ENCODE results near the gene MZB1.
"Not testable (repeated sequence)": the region's sequence is repeated elsewhere in the genome, so short reads cannot be mapped to it uniquely, and the experiment has no call there.

Gene MZB1

DNA sequence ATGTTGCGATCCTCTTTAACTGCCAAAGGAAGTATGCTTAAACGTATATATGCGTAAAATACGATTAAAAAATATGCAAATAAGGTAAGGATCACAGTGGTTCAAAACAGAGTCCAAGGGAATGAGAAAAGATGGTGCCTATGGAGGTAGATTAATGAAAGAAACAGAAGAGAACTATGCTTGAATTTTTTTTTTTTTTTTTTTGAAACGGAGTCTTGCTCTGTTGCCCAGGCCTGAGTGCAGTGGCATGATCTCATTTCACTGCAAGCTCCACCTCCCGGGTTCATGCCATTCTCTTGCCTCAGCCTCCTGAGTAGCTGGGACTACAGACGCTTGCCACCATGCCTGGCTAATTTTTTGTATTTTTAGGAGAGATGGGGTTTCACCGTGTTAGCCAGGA, 44.3 kb downstream of the MZB1 start:
- not testable (repeated sequence) for H3K4me3 ChIP-seq (ENCODE audit: extremely low read depth, insufficient read depth, low read length, poor library complexity, severe bottlenecking); H3K27ac ChIP-seq (ENCODE audit: low read depth, low read length, severe bottlenecking); H3K9me3 ChIP-seq (ENCODE audit: control insufficient read depth, low read length); H3K4me1 ChIP-seq (ENCODE audit: control insufficient read depth, insufficient read depth, low read length, poor library complexity, severe bottlenecking)
- WGBS, 2 experiments (ENCODE audit: insufficient coverage in 2 of 2): 94 to 98% methylated on average over 4 to 5 of the region's 8 CpGs
- peaks cover 59% of the 10 kb centered on the region for H3K36me3 ChIP-seq (ENCODE audit: control insufficient read depth, insufficient read depth, low read length)

DNA sequence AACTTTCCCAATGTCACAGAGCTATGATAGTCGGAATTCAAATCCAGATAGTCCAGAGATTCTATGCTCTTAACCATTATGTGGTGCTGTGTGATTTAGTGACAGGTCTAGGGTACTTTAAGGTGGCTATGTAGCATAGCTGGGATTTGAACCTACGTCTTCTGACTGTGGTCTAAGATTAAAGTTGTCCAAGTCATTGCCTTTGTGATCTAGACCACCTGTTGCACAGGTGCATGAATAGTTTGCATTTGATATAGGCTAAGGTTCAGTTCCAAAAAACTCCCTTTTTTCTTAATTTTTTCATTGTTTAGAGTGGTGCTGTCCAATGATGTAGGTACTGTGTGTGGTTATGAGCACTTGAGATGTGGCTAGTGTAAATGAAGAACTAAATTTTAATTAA, 45.5 kb downstream of the MZB1 start:
- Histone ChIP-seq H3K27ac (ENCODE audit: low read depth, low read length, severe bottlenecking) (no peak overlapping the region), H3K4me3 (ENCODE audit: extremely low read depth, insufficient read depth, low read length, poor library complexity, severe bottlenecking) (no peak overlapping the region), H3K9me3 (ENCODE audit: control insufficient read depth, low read length) (no peaks in the 10 kb centered on the region), H3K36me3 (ENCODE audit: control insufficient read depth, insufficient read depth, low read length) (peaks cover 57% of the 10 kb centered on the region), H3K4me1 (ENCODE audit: control insufficient read depth, insufficient read depth, low read length, poor library complexity, severe bottlenecking) (peaks cover 3% of the 10 kb centered on the region)
- 97 to 100% methylated on average over 2 of the region's 2 CpGs for WGBS, 2 experiments (ENCODE audit: insufficient coverage in 2 of 2)

DNA sequence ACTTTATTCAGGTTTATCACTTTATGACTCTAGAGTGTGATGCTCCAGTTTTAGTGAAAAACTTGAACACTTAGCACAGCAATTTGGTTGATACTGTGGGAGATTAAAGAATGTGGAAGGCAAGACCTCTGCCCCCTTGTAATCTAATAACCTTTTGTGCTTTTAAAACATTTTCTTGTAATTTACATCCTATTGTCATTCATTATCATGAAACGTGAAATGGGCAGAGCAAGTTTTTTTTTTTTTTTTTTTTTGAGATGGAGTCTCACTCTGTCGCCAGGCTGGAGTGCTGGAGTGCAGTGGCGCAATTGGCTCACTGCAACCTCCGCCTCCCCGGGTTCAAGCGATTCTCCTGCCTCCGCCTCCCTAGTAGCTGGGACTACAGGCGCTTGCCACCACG, 46.2 kb downstream of the MZB1 start:
- peak overlapping the region; percentile 95 for H3K4me3 ChIP-seq (ENCODE audit: extremely low read depth, insufficient read depth, low read length, poor library complexity, severe bottlenecking)
- no peaks in the 10 kb centered on the region for H3K9me3 ChIP-seq (ENCODE audit: control insufficient read depth, low read length)
- peaks cover 3% of the 10 kb centered on the region for H3K4me1 ChIP-seq (ENCODE audit: control insufficient read depth, insufficient read depth, low read length, poor library complexity, severe bottlenecking)
- WGBS, 2 experiments (ENCODE audit: insufficient coverage in 2 of 2): 87 to 93% methylated on average over 4 to 8 of the region's 9 CpGs
- no peak overlapping the region for H3K27ac ChIP-seq (ENCODE audit: low read depth, low read length, severe bottlenecking)
- H3K36me3 ChIP-seq (ENCODE audit: control insufficient read depth, insufficient read depth, low read length): peaks cover 51% of the 10 kb centered on the region

GRCh38 chr5:139342423-139342723, 47.3 kb downstream of the MZB1 start:
- H3K36me3 ChIP-seq (ENCODE audit: control insufficient read depth, insufficient read depth, low read length): peaks cover 42% of the 10 kb centered on the region
- peaks cover 3% of the 10 kb centered on the region for H3K4me1 ChIP-seq (ENCODE audit: control insufficient read depth, insufficient read depth, low read length, poor library complexity, severe bottlenecking)
- H3K27ac ChIP-seq (ENCODE audit: low read depth, low read length, severe bottlenecking): peak overlapping the region; percentile 100
- 0 to 5% methylated on average over 6 to 7 of the region's 16 CpGs for WGBS, 2 experiments (ENCODE audit: insufficient coverage in 2 of 2)
- no peaks in the 10 kb centered on the region for H3K9me3 ChIP-seq (ENCODE audit: control insufficient read depth, low read length)
- peak overlapping the region; percentile 95 for H3K4me3 ChIP-seq (ENCODE audit: extremely low read depth, insufficient read depth, low read length, poor library complexity, severe bottlenecking)

DNA sequence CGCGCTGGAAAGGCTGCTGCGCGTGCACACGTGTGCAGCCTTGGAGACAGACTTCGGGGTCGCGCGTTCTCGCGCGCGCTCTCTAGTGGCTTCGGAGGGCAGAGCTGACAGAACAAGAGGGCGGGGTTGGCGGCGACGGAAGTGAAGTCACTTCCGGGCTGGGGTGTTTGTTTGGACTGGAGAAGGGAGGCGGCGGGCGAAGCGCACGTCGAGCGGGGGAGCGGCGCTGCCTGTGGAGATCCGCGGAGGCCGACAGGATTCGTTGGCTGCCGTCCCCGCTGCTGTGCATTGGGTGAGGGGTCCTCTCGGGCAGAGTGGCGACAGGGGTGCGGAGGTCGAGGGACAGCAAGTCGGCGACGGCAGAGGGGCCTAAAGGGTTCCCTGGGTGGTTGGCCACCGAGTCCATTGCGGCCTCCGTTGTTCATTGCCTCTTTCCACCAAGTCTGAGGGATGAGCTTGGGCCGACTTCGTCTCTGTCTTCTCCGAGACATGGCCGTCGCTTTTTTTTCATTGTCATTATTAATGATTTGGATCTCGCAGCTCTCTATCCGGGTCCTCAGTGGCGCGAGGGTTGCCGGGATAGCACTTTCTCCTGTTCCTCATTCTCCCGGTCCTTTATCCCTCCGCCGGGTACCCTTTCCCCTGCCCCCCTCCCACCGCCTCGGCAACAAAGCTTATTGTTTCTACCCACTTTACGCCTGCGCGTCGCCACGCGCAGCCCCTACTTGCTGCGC, 47.9 kb downstream of the MZB1 start, which contains the start of gene PAIP2:
Gene PAIP2 (plus strand): TSS at position 166 of the 734 bp plus-strand sequence. CDS start 21,931 bp downstream, outside the sequence.
- Histone ChIP-seq H3K4me3 (ENCODE audit: extremely low read depth, insufficient read depth, low read length, poor library complexity, severe bottlenecking) (peak within 1 kb of the TSS; percentile 95), H3K27ac (ENCODE audit: low read depth, low read length, severe bottlenecking) (peak within 1 kb of the TSS; percentile 100), H3K4me1 (ENCODE audit: control insufficient read depth, insufficient read depth, low read length, poor library complexity, severe bottlenecking) (peaks cover 3% of the 10 kb centered on the region), H3K36me3 (ENCODE audit: control insufficient read depth, insufficient read depth, low read length) (peaks cover 37% of the 10 kb centered on the region), H3K9me3 (ENCODE audit: control insufficient read depth, low read length) (no peaks in the 10 kb centered on the region)
- 0 to 1% methylated on average over 42 to 49 of the region's 66 CpGs for WGBS, 2 experiments (ENCODE audit: insufficient coverage in 2 of 2)

DNA sequence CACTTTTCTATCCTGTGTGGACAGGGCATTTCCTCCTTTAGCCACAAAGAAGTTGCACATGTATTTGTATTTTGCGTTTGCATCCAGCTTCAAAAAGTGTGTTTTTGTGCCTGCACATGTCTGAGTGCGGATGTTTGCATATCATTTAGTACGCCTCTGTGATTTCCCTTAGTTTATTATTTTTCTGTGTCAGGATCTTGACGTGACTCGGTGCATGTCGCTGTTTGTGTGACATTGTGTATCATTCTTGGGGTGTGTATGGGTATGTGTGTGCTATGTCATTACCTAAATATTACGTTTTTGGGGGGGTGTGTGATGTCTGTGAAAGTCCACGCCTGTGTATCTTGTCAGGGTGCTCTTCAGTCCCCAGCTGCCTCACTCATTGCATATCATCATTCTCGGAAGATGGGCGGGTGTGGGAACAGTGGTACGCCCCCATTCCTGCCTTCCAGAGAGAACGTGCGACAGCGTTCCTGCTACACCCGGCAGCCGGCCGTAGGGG, 48.5 kb downstream of the MZB1 start:
- no peak overlapping the region for H3K27ac ChIP-seq (ENCODE audit: low read depth, low read length, severe bottlenecking)
- no peaks in the 10 kb centered on the region for H3K9me3 ChIP-seq (ENCODE audit: control insufficient read depth, low read length)
- 17 to 23% methylated on average over 12 to 15 of the region's 17 CpGs for WGBS, 2 experiments (ENCODE audit: insufficient coverage in 2 of 2)
- H3K36me3 ChIP-seq (ENCODE audit: control insufficient read depth, insufficient read depth, low read length): peaks cover 31% of the 10 kb centered on the region
- H3K4me1 ChIP-seq (ENCODE audit: control insufficient read depth, insufficient read depth, low read length, poor library complexity, severe bottlenecking): peaks cover 3% of the 10 kb centered on the region
- H3K4me3 ChIP-seq (ENCODE audit: extremely low read depth, insufficient read depth, low read length, poor library complexity, severe bottlenecking): peak overlapping the region; percentile 95

- Histone ChIP-seq H3K9me3 (ENCODE audit: control insufficient read depth, low read length) (no peaks in the 10 kb centered on the region), H3K4me3 (ENCODE audit: extremely low read depth, insufficient read depth, low read length, poor library complexity, severe bottlenecking) (no peak overlapping the region), H3K4me1 (ENCODE audit: control insufficient read depth, insufficient read depth, low read length, poor library complexity, severe bottlenecking) (peaks cover 3% of the 10 kb centered on the region), H3K36me3 (ENCODE audit: control insufficient read depth, insufficient read depth, low read length) (peaks cover 19% of the 10 kb centered on the region), H3K27ac (ENCODE audit: low read depth, low read length, severe bottlenecking) (no peak overlapping the region)
- WGBS, 2 experiments (ENCODE audit: insufficient coverage in 2 of 2): 100% methylated on average over 1 to 2 of the region's 2 CpGs
Observed at GRCh38 chr5:139340051-139340450, 49.7 kb downstream of the MZB1 start.

Measured in mesodermal cell (in vitro differentiated cells).